CD14-positive monocyte (primary cell): Measurements from ENCODE around the gene HAS3. TPM values are rescaled to one million over a fixed set of nuclear protein-coding genes. Genes with fewer than 3 reads are reported as not detected.
"Not testable (repeated sequence)": the region's sequence is repeated elsewhere in the genome, so short reads cannot be mapped to it uniquely, and the experiment has no call there.

Experiments used
- DNase-seq, 3 donors: peaks; one replicate each; pipeline ENCODE4 v3.0.0-alpha.2; 2011 to 2022
- H2AFZ ChIP-seq: 2 replicates; pipeline ENCODE4 v1.6.0; 2012; ENCODE audit warnings: mild to moderate bottlenecking, low read depth, low read length, inconsistent platforms; ENCODE audit not compliant: insufficient read depth, poor library complexity, severe bottlenecking
- H3K27ac ChIP-seq, 2 donors: 1 replicate in 1 of 2; 2 replicates in 1 of 2; pipeline ENCODE4 v1.5.1; 2012 to 2013; ENCODE audit warnings: low read length in 2 of 2, control low read depth in 1 of 2, inconsistent platforms in 1 of 2, low read depth in 1 of 2, mild to moderate bottlenecking in 1 of 2
- H3K27me3 ChIP-seq, 2 donors: one replicate each; pipeline versions ENCODE4 v1.6.0 to v1.6.1; 2011 to 2013; ENCODE audit warnings: low read length in 2 of 2; ENCODE audit not compliant: control insufficient read depth in 2 of 2, insufficient read depth in 2 of 2
- H3K36me3 ChIP-seq, 2 donors: replicated peaks in 1 of 2; 1 replicate in 1 of 2; 2 replicates in 1 of 2; pipeline versions ENCODE4 v1.5.1 to v1.6.1; 2012 to 2013; ENCODE audit warnings: low read length in 2 of 2, control low read depth in 1 of 2, inconsistent platforms in 1 of 2, mild to moderate bottlenecking in 1 of 2; ENCODE audit not compliant: insufficient read depth in 2 of 2, control insufficient read depth in 1 of 2
- H3K4me1 ChIP-seq, 2 donors: 1 replicate in 1 of 2; 2 replicates in 1 of 2; pipeline versions ENCODE4 v1.5.1 to v1.6.1; 2012 to 2013; ENCODE audit warnings: low read length in 2 of 2, control low read depth in 1 of 2, inconsistent platforms in 1 of 2, mild to moderate bottlenecking in 1 of 2, moderate library complexity in 1 of 2; ENCODE audit not compliant: insufficient read depth in 2 of 2, control insufficient read depth in 1 of 2
- H3K4me2 ChIP-seq: replicated peaks from 2 replicates; pipeline ENCODE3; 2012; ENCODE audit warnings: low read length, moderate library complexity, mild to moderate bottlenecking; ENCODE audit not compliant: poor library complexity, severe bottlenecking; ENCODE audit errors: extremely low read depth
- H3K4me3 ChIP-seq, 3 experiments: fragments of 200-600 bp in 1 of 3; sonication (generic) in 1 of 3; replicated peaks in 1 of 3; 1 replicate in 2 of 3; 2 replicates in 1 of 3; pipeline ENCODE4 v1.5.1; 2011 to 2013; ENCODE audit warnings: low read length in 3 of 3, mild to moderate bottlenecking in 3 of 3, control low read depth in 2 of 3, low read depth in 2 of 3, inconsistent platforms in 1 of 3, moderate library complexity in 1 of 3
- H3K79me2 ChIP-seq: 2 replicates; pipeline ENCODE4 v1.6.0; 2012; ENCODE audit warnings: mild to moderate bottlenecking, control low read depth, inconsistent platforms, low read length, moderate library complexity; ENCODE audit not compliant: insufficient read depth
- H3K9ac ChIP-seq: 2 replicates; pipeline ENCODE4 v1.6.0; 2017; ENCODE audit warnings: low read length, mild to moderate bottlenecking; ENCODE audit not compliant: insufficient read depth, poor library complexity, severe bottlenecking
- H3K9me3 ChIP-seq, 2 donors: replicated peaks in 1 of 2; 1 replicate in 1 of 2; 2 replicates in 1 of 2; pipeline versions ENCODE4 v1.5.1 to v1.6.1; 2012 to 2013; ENCODE audit warnings: low read length in 2 of 2, control low read depth in 1 of 2; ENCODE audit not compliant: control insufficient read depth in 1 of 2, insufficient read depth in 1 of 2
- H4K20me1 ChIP-seq: 2 replicates; pipeline ENCODE4 v1.6.0; 2012; ENCODE audit warnings: mild to moderate bottlenecking, low read length, control low read depth, moderate library complexity; ENCODE audit not compliant: insufficient read depth
- H3K27ac Mint-ChIP-seq, 7 donors: one replicate each; pipeline ENCODE4 v1.8.0; 2020; ENCODE audit warnings: mild to moderate bottlenecking in 7 of 7, mixed read lengths in 7 of 7, moderate library complexity in 6 of 7, inconsistent platforms in 2 of 7
- H3K27me3 Mint-ChIP-seq, 3 donors: one replicate each; pipeline ENCODE4 v1.8.0; 2021 to 2022; ENCODE audit warnings: low read depth in 3 of 3, mild to moderate bottlenecking in 3 of 3, mixed read lengths in 3 of 3, moderate library complexity in 3 of 3, inconsistent platforms in 1 of 3
- H3K36me3 Mint-ChIP-seq, 2 donors: one replicate each; pipeline ENCODE4 v1.8.0; 2020; ENCODE audit warnings: mixed read lengths in 2 of 2, inconsistent platforms in 1 of 2, mild to moderate bottlenecking in 1 of 2
- H3K4me1 Mint-ChIP-seq: one replicate; pipeline ENCODE4 v1.8.0; 2020; ENCODE audit warnings: mild to moderate bottlenecking, mixed read lengths
- H3K4me3 Mint-ChIP-seq, 2 donors: one replicate each; pipeline ENCODE4 v1.8.0; 2020; ENCODE audit warnings: mild to moderate bottlenecking in 2 of 2, mixed read lengths in 2 of 2, moderate library complexity in 1 of 2
- H3K9me3 Mint-ChIP-seq, 7 donors: one replicate each; pipeline ENCODE4 v1.8.0; 2020 to 2022; ENCODE audit warnings: mixed read lengths in 7 of 7, mild to moderate bottlenecking in 6 of 7, moderate library complexity in 6 of 7, inconsistent platforms in 2 of 7
- WGBS: methylation state at CpG from one replicate; pipeline ENCODE4 v1.1.5; 2013; ENCODE audit warnings: missing lambda C conversion rate; ENCODE audit not compliant: insufficient coverage; 5-methylcytosine and 5-hydroxymethylcytosine counted together
- intact Hi-C, 2 donors: fragments of 100-400 bp; cut with micrococcal nuclease; formaldehyde crosslinking; loops; one replicate each; pipeline versions ENCODE4 v1.15.0 to v1.15.1; 2023
- polyA plus RNA-seq, 3 donors: library from polyadenylated mRNA; depleted of rRNA in 1 of 3; unstranded in 2 of 3; stranded (reverse) in 1 of 3; fragments of 300-500 nt in 2 of 3; fragments of >200 nt in 1 of 3; fragmentation: Illumina TruSeq in 2 of 3; gene quantifications; 1 replicate in 2 of 3; 2 replicates in 1 of 3; pipeline ENCODE4 v1.2.3, GENCODE V29; 2012 to 2021
- TF ChIP-seq, protein P1 (sequence below): fragments of 200-600 bp; IDR thresholded peaks from one replicate; pipeline ENCODE4 v1.8.0; 2022; ENCODE audit warnings: antibody characterized with exemption, mild to moderate bottlenecking

HAS3 gene
- polyA plus RNA-seq, 3 donors, result 1.3 TPM; not detected in 2

- H3K27me3 ChIP-seq, H3K9ac ChIP-seq, H3K4me3 ChIP-seq, H3K9me3 Mint-ChIP-seq, H3K27ac ChIP-seq, H3K9me3 ChIP-seq, H3K4me1 ChIP-seq, H3K4me2 ChIP-seq, DNase-seq, H2AFZ ChIP-seq, H3K27me3 Mint-ChIP-seq, H3K4me3 Mint-ChIP-seq: not testable (repeated sequence)
- peaks cover 13 to 28% of the 10 kb centered on the region in 2 donors for H3K36me3 ChIP-seq
- H4K20me1 ChIP-seq, result peaks cover 87% of the 10 kb centered on the region
- H3K79me2 ChIP-seq, result peaks cover 63% of the 10 kb centered on the region
- H3K36me3 Mint-ChIP-seq, result peaks cover 13 to 35% of the 10 kb centered on the region in 2 donors
- H3K27ac Mint-ChIP-seq, result peak overlapping the region in 1 of 7 donors; percentile 22
- WGBS, result 98% methylated on average over 7 of the region's 14 CpGs
- peaks cover 11% of the 10 kb centered on the region for H3K4me1 Mint-ChIP-seq
- intact Hi-C loops, result loop anchor here (5.0 to 10.0 kb wide), 2 partner anchors 420 to 598 kb away; no protein-coding TSS in a partner anchor
Observed at GRCh38 chr16:69124961-69125360, 19.5 kb downstream of the HAS3 start.

DNA sequence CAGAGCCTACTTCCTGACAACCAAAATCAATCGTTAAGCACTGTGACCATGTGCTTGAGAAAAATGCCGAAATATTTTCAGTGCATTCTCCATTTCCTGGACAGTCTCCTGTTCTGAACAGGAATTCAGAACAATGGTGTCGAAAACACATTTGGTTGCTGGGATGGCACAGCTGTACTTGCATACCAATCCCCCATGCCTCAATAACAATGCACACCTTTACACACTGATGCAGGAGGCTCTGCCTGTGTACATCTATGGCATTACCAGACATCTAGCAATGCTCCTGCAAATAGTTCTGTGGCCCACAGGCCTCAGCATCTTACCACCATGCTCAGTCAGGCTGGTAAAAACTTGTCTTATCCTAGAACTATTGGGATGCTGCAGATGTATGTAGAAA lies 20.8 kb downstream of the HAS3 start:
- no peak overlapping the region for H3K4me3 Mint-ChIP-seq
- no peak overlapping the region for H2AFZ ChIP-seq
- intact Hi-C loops, result loop anchor here (10.0 kb wide), 1 partner anchor 421 kb away; no protein-coding TSS in a partner anchor
- peaks cover 2 to 22% of the 10 kb centered on the region in 2 donors for H3K36me3 Mint-ChIP-seq
- H3K27me3 ChIP-seq, result no peaks in the 10 kb centered on the region
- H3K9me3 Mint-ChIP-seq, result no peaks in the 10 kb centered on the region
- no peaks in the 10 kb centered on the region for H3K9me3 ChIP-seq
- no peak overlapping the region for H3K9ac ChIP-seq
- H3K79me2 ChIP-seq, result peaks cover 75% of the 10 kb centered on the region
- H3K27me3 Mint-ChIP-seq, result no peaks in the 10 kb centered on the region
- WGBS, result 100% methylated on average over 3 of the region's 3 CpGs
- DNase-seq, result no peak
- no peak overlapping the region for H3K4me2 ChIP-seq
- no peak overlapping the region for H3K27ac ChIP-seq
- H3K4me1 ChIP-seq, result peaks cover 4 to 6% of the 10 kb centered on the region in 2 donors
- no peak overlapping the region for H3K4me3 ChIP-seq
- peaks cover under 1 to 16% of the 10 kb centered on the region in 2 donors for H3K36me3 ChIP-seq
- TF ChIP-seq, protein P1, sequence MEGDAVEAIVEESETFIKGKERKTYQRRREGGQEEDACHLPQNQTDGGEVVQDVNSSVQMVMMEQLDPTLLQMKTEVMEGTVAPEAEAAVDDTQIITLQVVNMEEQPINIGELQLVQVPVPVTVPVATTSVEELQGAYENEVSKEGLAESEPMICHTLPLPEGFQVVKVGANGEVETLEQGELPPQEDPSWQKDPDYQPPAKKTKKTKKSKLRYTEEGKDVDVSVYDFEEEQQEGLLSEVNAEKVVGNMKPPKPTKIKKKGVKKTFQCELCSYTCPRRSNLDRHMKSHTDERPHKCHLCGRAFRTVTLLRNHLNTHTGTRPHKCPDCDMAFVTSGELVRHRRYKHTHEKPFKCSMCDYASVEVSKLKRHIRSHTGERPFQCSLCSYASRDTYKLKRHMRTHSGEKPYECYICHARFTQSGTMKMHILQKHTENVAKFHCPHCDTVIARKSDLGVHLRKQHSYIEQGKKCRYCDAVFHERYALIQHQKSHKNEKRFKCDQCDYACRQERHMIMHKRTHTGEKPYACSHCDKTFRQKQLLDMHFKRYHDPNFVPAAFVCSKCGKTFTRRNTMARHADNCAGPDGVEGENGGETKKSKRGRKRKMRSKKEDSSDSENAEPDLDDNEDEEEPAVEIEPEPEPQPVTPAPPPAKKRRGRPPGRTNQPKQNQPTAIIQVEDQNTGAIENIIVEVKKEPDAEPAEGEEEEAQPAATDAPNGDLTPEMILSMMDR, result no peak
- H3K27ac Mint-ChIP-seq, result peak overlapping the region in 1 of 7 donors; percentile 44
- H4K20me1 ChIP-seq, result peaks cover 87% of the 10 kb centered on the region
- H3K4me1 Mint-ChIP-seq, result peaks cover 21% of the 10 kb centered on the region

DNA sequence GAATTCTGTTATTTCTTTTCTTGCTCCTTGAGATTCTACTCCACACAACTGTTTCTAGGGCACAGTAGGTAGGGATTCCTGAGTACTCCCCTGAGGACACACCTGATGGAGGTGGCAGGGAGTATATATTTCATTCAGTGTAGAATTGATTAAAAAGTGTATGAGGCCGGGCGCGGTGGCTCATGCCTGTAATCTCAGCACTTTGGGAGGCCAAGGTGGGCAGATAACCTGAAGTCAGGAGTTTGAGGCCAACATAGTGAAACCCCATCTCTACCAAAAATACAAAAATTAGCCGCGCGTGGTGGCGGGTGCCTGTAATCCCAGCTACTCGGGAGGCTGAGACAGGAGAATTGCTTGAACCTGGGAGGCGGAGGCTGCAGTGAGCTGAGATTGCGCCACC lies 21.3 kb downstream of the HAS3 start:
- H3K4me2 ChIP-seq, H3K27ac ChIP-seq, H3K4me3 ChIP-seq, H3K27me3 ChIP-seq, DNase-seq, H3K4me1 ChIP-seq, H3K27me3 Mint-ChIP-seq, H2AFZ ChIP-seq, H3K9me3 ChIP-seq, H3K27ac Mint-ChIP-seq, H3K9me3 Mint-ChIP-seq, H3K4me3 Mint-ChIP-seq, H3K9ac ChIP-seq: not testable (repeated sequence)
- Histone ChIP-seq H4K20me1 (peaks cover 91% of the 10 kb centered on the region), H3K79me2 (peaks cover 81% of the 10 kb centered on the region), H3K36me3 (peaks cover 0 to 13% of the 10 kb centered on the region in 2 donors)
- intact Hi-C loops, result loop anchor here (10.0 kb wide), 1 partner anchor 422 kb away; no protein-coding TSS in a partner anchor
- peaks cover 24% of the 10 kb centered on the region for H3K4me1 Mint-ChIP-seq
- 80% methylated on average over 1 of the region's 10 CpGs for WGBS
- peaks cover 0 to 19% of the 10 kb centered on the region in 2 donors for H3K36me3 Mint-ChIP-seq
